Activated CD4-positive, alpha-beta T cell treated with anti-CD3 and anti-CD28 coated beads for 36 hours (primary cell): Measurements from ENCODE around the gene RBM19. TPM values are rescaled to one million over a fixed set of nuclear protein-coding genes. Genes with fewer than 3 reads are reported as not detected.

ENCODE experiments used
- ATAC-seq: fragments of 200-7000 bp; cut with Tn5 transposase; one replicate; pipeline ENCODE4 v1.10.0; 2021; ENCODE audit warnings: mild to moderate bottlenecking, moderate library complexity
- CTCF ChIA-PET: fragments of 350-600 bp; sonication (Branson Sonifier 250); formaldehyde crosslinking; loops from one replicate; lab custom pipeline; 2021; ENCODE audit warnings: antibody characterized with exemption; lab: Charles Lee
- POLR2A ChIA-PET: fragments of 350-600 bp; sonication (Branson Sonifier 250); formaldehyde crosslinking; loops from one replicate; lab custom pipeline; 2021; ENCODE audit warnings: antibody characterized with exemption, inconsistent platforms; lab: Charles Lee
- DNase-seq: peaks from one replicate; pipeline ENCODE4 v3.0.0-alpha.2; 2020
- H3K27ac Mint-ChIP-seq: one replicate; pipeline ENCODE4 v1.8.0; 2021; ENCODE audit warnings: mixed read lengths
- H3K27me3 Mint-ChIP-seq: one replicate; pipeline ENCODE4 v1.8.0; 2021; ENCODE audit warnings: mixed read lengths
- H3K36me3 Mint-ChIP-seq: one replicate; pipeline ENCODE4 v1.8.0; 2021; ENCODE audit warnings: low read depth, mixed read lengths
- H3K4me1 Mint-ChIP-seq: one replicate; pipeline ENCODE4 v1.8.0; 2021; ENCODE audit warnings: mixed read lengths
- H3K4me3 Mint-ChIP-seq: one replicate; pipeline ENCODE4 v1.8.0; 2021; ENCODE audit warnings: mild to moderate bottlenecking, moderate library complexity, mixed read lengths
- H3K9me3 Mint-ChIP-seq: one replicate; pipeline ENCODE4 v1.8.0; 2021; ENCODE audit warnings: low read depth, mixed read lengths
- intact Hi-C, 2 experiments: fragments of 100-400 bp; cut with DNase I in 1 of 2; cut with micrococcal nuclease in 1 of 2; formaldehyde crosslinking; loops; one replicate each; pipeline versions ENCODE4 v1.14.2 to v1.15.1; 2022 to 2024; cut with DNase I, micrococcal nuclease
- total RNA-seq, 2 experiments: library from RNA; stranded (reverse); gene quantifications; one replicate each; pipeline ENCODE4 v1.2.3, GENCODE V29; 2021

Gene RBM19
- total RNA-seq, 2 experiments from 2014 or later: 79.6 to 93.5 TPM

GRCh38 chr12:113800201-113800600 lies 165.9 kb downstream of the RBM19 start:
- ChIA-PET POLR2A (no interaction called here), CTCF (no interaction called here)
- intact Hi-C loops: no loop called here
- H3K27ac Mint-ChIP-seq: no peak overlapping the region
- ATAC-seq (no peak), DNase-seq (no peak)
- no peaks in the 10 kb centered on the region for H3K4me1 Mint-ChIP-seq
- H3K36me3 Mint-ChIP-seq: no peaks in the 10 kb centered on the region
- no peaks in the 10 kb centered on the region for H3K9me3 Mint-ChIP-seq
- H3K4me3 Mint-ChIP-seq: no peak overlapping the region
- H3K27me3 Mint-ChIP-seq: no peaks in the 10 kb centered on the region

GRCh38 chr12:113798552-113798951 lies 167.6 kb downstream of the RBM19 start:
- no peak overlapping the region for H3K4me3 Mint-ChIP-seq
- POLR2A ChIA-PET: no interaction called here
- H3K27me3 Mint-ChIP-seq: no peaks in the 10 kb centered on the region
- CTCF ChIA-PET: no interaction called here
- no peaks in the 10 kb centered on the region for H3K36me3 Mint-ChIP-seq
- H3K4me1 Mint-ChIP-seq: no peaks in the 10 kb centered on the region
- H3K9me3 Mint-ChIP-seq: no peaks in the 10 kb centered on the region
- intact Hi-C loops: no loop called here
- DNase-seq: no peak
- no peak overlapping the region for H3K27ac Mint-ChIP-seq
- ATAC-seq: no peak

DNA sequence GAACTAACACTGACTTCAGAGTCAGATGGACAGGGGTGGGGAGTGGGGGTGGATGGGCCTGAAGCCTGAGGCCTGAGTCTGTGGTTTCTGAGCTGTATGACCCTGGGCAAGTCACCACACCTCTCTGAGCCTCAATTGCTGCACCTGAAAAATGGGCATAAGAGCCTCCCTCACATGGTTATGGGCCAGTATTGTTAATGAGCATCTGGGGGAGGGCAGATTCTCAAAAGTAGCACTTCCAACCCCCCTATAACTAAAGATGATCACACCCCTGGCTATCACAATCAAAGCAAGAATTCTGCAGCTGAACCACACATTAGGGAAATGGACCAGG lies 168.6 kb downstream of the RBM19 start:
- Mint-ChIP-seq H3K4me1 (no peaks in the 10 kb centered on the region), H3K9me3 (no peaks in the 10 kb centered on the region), H3K27me3 (no peaks in the 10 kb centered on the region), H3K27ac (no peak overlapping the region), H3K4me3 (no peak overlapping the region), H3K36me3 (no peaks in the 10 kb centered on the region)
- intact Hi-C loops: no loop called here
- no peak for ATAC-seq
- CTCF ChIA-PET: no interaction called here
- POLR2A ChIA-PET: no interaction called here
- no peak for DNase-seq

DNA sequence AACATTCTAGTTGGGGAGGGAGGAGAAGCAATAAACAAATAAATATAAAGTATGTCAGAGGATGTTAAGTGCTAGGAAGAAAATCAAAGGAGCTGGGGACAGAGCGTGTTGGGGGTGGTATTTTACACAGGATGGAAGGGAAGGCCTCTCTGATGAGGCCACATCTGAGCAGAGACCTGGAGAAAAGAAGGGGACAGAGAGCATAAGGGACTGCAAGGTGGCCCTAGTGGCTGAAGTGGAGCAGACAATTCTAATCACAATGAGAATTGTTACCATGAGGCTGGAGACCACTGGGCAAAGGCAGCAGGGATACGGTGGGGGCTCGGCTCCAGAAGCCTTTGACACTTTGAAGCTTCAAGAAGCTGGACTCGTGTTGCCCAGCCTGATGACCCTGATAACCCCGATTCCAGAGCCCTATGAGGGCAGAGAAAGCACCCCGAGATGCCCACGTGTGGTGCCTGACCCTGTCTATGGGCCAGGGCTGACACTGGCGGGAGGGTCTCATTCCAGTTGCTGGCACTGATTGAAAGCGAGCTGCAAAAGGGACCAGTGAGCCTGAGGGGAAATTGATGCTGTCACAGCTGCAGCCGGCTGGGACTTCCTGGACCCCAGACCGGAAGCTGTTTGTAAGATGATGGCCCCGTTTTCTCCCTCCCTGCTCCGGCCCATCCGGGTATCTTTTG lies 169.1 kb downstream of the RBM19 start:
- no peak overlapping the region for H3K4me3 Mint-ChIP-seq
- no peak for DNase-seq
- H3K27ac Mint-ChIP-seq: no peak overlapping the region
- no peak for ATAC-seq
- H3K9me3 Mint-ChIP-seq: no peaks in the 10 kb centered on the region
- CTCF ChIA-PET: no interaction called here
- H3K27me3 Mint-ChIP-seq: no peaks in the 10 kb centered on the region
- POLR2A ChIA-PET: no interaction called here
- intact Hi-C loops: no loop called here
- H3K36me3 Mint-ChIP-seq: no peaks in the 10 kb centered on the region
- H3K4me1 Mint-ChIP-seq: no peaks in the 10 kb centered on the region

DNA sequence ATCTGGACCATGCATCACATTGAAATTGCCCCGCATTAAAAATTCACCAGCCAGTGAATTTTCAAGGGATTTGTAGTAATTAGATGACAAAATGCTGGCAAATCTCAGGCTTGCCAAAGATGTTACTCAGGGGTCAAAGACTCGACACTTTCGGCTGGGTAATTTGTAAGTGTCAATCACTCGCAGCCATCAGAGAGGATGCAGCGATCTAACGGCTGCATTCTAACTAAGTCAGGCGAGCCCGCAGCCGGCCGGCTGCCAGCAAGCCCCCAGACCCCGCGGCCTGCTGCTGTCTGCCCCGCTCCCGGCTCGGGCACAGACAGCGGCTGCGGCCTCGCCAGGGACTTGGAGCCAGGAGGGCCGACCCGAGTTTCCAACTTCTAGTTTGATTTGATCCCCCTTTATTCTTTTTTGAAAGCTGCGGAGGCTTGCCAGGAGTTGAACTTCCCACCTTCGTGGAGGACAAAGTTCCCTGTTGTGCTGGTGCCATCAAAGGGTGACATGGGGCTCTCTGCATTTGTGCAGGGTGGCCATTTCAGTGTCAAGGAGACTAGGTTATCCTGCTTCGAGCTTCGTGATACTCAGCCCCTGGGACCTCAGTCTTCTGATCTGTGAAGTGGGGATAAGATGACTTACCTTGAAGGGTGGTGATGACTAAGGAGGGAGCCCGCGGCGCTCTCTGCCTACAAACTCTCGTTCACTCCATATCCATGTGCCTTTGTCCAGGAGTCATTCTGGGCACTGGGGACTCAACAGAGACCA lies 169.9 kb downstream of the RBM19 start:
- ChIA-PET POLR2A (no interaction called here), CTCF (no interaction called here)
- H3K27ac Mint-ChIP-seq: no peak overlapping the region
- no peaks in the 10 kb centered on the region for H3K36me3 Mint-ChIP-seq
- intact Hi-C loops: no loop called here
- no peak overlapping the region for H3K4me3 Mint-ChIP-seq
- no peak for DNase-seq
- peaks cover 1% of the 10 kb centered on the region for H3K9me3 Mint-ChIP-seq
- no peak for ATAC-seq
- no peaks in the 10 kb centered on the region for H3K4me1 Mint-ChIP-seq
- no peaks in the 10 kb centered on the region for H3K27me3 Mint-ChIP-seq

GRCh38 chr12:113795445-113795844 lies 170.7 kb downstream of the RBM19 start:
- Mint-ChIP-seq H3K4me1 (no peaks in the 10 kb centered on the region), H3K27me3 (no peaks in the 10 kb centered on the region), H3K36me3 (no peaks in the 10 kb centered on the region), H3K27ac (no peak overlapping the region), H3K9me3 (peaks cover 2% of the 10 kb centered on the region), H3K4me3 (no peak overlapping the region)
- ChIA-PET POLR2A (no interaction called here), CTCF (no interaction called here)
- DNase-seq (no peak), ATAC-seq (no peak)
- intact Hi-C loops: no loop called here

DNA sequence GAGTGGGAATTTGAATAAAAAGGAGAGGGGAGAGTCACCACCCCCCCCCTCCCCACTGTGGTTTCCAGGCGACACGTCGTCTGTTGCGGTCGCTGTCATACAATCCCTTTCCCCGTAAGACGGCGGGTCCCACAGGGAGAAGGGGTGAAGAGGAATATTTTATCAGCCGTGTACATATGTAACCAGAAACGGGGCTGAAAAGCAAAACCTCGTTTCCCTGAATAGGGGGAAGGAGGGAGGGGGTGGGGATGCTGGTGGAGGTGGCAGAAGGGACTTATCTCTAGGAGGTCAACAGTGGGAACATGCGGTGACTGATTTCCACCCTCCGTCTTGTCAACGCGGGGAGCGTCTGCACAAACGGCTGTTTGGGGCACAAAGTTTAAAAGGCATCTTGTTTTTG lies 171.4 kb downstream of the RBM19 start:
- DNase-seq (no peak), ATAC-seq (no peak)
- intact Hi-C loops: no loop called here
- H3K4me3 Mint-ChIP-seq: no peak overlapping the region
- POLR2A ChIA-PET: no interaction called here
- H3K27me3 Mint-ChIP-seq: no peaks in the 10 kb centered on the region
- peaks cover 5% of the 10 kb centered on the region for H3K9me3 Mint-ChIP-seq
- CTCF ChIA-PET: no interaction called here
- H3K36me3 Mint-ChIP-seq: no peaks in the 10 kb centered on the region
- no peaks in the 10 kb centered on the region for H3K4me1 Mint-ChIP-seq
- H3K27ac Mint-ChIP-seq: no peak overlapping the region

- ChIA-PET CTCF (no interaction called here), POLR2A (no interaction called here)
- Mint-ChIP-seq H3K4me1 (no peaks in the 10 kb centered on the region), H3K27ac (no peak overlapping the region), H3K27me3 (no peaks in the 10 kb centered on the region), H3K9me3 (peaks cover 11% of the 10 kb centered on the region), H3K4me3 (no peak overlapping the region), H3K36me3 (no peaks in the 10 kb centered on the region)
- intact Hi-C loops: no loop called here
- no peak for ATAC-seq
- no peak for DNase-seq
Observed at GRCh38 chr12:113793250-113793649, 172.9 kb downstream of the RBM19 start.

DNA sequence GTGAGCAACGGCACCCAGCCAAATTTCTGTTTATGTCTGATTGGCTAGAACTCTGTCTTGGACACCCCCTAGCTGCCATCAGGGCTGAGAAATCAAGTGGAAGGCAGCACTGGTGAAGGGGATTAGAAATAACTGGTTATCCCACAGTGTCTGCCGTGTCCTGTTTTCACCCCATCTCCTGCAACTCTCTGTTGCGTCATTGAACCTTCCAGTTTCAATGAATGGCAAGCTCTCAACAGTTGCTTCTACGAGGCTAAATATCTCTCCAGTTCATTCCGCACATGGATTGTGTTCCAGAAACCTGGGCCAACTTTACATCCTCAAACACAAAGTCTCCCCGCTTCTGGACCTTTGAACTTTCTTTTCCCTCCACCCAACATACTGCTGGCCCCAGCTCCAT lies 173.7 kb downstream of the RBM19 start:
- intact Hi-C loops: no loop called here
- DNase-seq: no peak
- no peak overlapping the region for H3K4me3 Mint-ChIP-seq
- ChIA-PET POLR2A (no interaction called here), CTCF (no interaction called here)
- no peaks in the 10 kb centered on the region for H3K36me3 Mint-ChIP-seq
- H3K4me1 Mint-ChIP-seq: no peaks in the 10 kb centered on the region
- H3K27me3 Mint-ChIP-seq: no peaks in the 10 kb centered on the region
- ATAC-seq: no peak
- H3K9me3 Mint-ChIP-seq: peaks cover 11% of the 10 kb centered on the region
- H3K27ac Mint-ChIP-seq: no peak overlapping the region

DNA sequence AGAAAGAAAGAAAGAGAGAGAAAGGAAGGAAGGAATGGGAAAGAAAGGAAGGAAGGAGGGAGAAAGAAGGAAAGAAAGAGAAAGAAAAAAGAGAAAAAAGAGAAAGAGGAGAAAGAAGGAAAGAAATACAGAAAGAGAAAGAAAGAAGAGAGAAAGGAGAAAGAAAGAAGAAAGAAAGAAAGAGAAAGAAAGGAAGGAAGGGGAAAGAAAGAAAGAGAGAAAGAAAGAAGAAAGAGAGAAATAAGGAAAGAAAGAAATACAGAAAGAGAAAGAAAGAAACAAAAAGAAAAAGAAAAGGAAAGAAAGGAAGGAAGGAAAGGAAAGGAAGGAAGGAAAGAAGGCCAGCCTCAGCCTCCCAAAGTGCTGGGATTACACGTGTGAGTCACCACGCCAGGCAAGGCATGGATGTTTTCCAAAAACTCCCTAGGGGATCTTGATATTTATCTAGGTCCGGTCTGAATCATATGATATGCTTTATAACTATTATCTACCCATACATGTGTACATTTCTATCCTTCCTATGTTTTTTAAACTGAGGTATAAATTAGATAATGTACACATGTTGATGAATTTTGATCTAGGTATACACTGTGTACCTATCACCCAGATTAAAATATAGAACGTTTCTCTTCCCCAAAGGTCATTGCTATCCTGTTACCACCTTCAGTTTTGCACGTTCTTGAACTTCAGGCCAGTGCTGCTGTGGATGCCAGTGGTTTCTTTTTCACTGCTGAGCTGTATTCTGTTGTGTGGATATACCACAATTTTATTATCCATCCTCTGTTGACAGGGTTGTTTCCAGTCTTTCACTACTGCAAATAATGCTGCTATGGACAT lies 177.9 kb downstream of the RBM19 start:
- POLR2A ChIA-PET: no interaction called here
- intact Hi-C loops: no loop called here
- CTCF ChIA-PET: interaction anchor here (0.7 kb wide), 1 partner anchor 145 kb away, joined by 3 read pairs; no protein-coding TSS in a partner anchor
- no peaks in the 10 kb centered on the region for H3K36me3 Mint-ChIP-seq
- no peak overlapping the region for H3K27ac Mint-ChIP-seq
- no peak for DNase-seq
- peaks cover 2% of the 10 kb centered on the region for H3K27me3 Mint-ChIP-seq
- no peaks in the 10 kb centered on the region for H3K4me1 Mint-ChIP-seq
- ATAC-seq: no peak
- peaks cover 11% of the 10 kb centered on the region for H3K9me3 Mint-ChIP-seq
- no peak overlapping the region for H3K4me3 Mint-ChIP-seq

DNA sequence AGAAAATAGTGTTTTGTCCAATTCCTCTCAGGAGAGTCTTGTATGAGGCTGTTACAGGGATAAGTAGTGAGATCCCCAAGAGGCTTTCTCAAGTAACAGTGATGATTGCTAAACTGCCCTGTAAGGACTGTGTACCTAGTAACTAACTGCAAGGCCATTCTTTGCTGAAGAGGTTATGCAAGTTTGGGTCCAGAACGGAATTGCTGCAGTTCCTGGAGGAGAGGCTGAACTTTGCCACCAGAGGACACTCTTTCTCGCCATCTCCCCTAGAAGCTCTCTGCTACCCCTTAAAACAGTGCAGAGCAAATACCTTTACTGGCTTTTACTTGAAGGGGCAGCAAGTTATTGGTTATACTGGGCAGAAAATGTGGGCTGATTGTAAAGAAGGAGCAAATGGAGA lies 180.0 kb downstream of the RBM19 start:
- ATAC-seq (no peak), DNase-seq (no peak)
- Mint-ChIP-seq H3K9me3 (peaks cover 8% of the 10 kb centered on the region), H3K4me3 (no peak overlapping the region), H3K36me3 (no peaks in the 10 kb centered on the region), H3K27me3 (peaks cover 12% of the 10 kb centered on the region), H3K27ac (no peak overlapping the region), H3K4me1 (no peaks in the 10 kb centered on the region)
- intact Hi-C loops: no loop called here
- CTCF ChIA-PET: interaction anchor here (0.6 kb wide), 1 partner anchor 52 kb away, joined by 3 read pairs; no protein-coding TSS in a partner anchor
- POLR2A ChIA-PET: no interaction called here

DNA sequence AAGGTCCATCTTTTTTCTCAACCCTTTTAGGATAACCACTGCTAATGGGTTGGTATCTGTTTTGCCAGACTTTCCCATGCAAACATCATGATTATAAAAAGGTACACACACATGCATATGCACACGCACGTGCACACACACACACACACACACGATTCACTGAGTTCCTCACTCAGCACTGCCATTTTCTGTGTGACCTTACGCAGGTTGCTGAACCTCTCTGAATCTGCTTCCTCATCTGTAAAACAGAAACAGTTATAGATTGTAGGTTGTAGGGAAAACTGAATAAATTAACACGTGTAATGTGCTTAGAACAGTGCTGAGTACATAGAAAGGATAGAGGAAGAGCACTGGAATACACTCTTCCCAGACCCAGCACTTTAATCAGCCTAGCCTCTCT lies 182.3 kb downstream of the RBM19 start:
- no peaks in the 10 kb centered on the region for H3K36me3 Mint-ChIP-seq
- ChIA-PET CTCF (no interaction called here), POLR2A (no interaction called here)
- no peaks in the 10 kb centered on the region for H3K4me1 Mint-ChIP-seq
- intact Hi-C loops: no loop called here
- H3K27me3 Mint-ChIP-seq: peaks cover 24% of the 10 kb centered on the region
- no peak overlapping the region for H3K4me3 Mint-ChIP-seq
- H3K9me3 Mint-ChIP-seq: peaks cover 5% of the 10 kb centered on the region
- DNase-seq: no peak
- no peak for ATAC-seq
- H3K27ac Mint-ChIP-seq: no peak overlapping the region
